ENCODE data around the gene WDR74. TPM values are rescaled to one million over a fixed set of nuclear protein-coding genes. Genes with fewer than 3 reads are reported as not detected.
A peak's percentile ranks its signal among the peaks of the same experiment; 100 is the strongest.

Gene WDR74
- total and polyA plus RNA-seq, 2 of the 13 experiments (the other 11 are each of a cell fraction or from before 2014, with no cell fraction given) = 77.0 to 83.3 TPM

GRCh38 chr11:62787005-62787759 is 52.2 kb downstream of the WDR74 start, which contains the start of gene TMEM179B (continued):
- TF ChIP-seq, protein P1, sequence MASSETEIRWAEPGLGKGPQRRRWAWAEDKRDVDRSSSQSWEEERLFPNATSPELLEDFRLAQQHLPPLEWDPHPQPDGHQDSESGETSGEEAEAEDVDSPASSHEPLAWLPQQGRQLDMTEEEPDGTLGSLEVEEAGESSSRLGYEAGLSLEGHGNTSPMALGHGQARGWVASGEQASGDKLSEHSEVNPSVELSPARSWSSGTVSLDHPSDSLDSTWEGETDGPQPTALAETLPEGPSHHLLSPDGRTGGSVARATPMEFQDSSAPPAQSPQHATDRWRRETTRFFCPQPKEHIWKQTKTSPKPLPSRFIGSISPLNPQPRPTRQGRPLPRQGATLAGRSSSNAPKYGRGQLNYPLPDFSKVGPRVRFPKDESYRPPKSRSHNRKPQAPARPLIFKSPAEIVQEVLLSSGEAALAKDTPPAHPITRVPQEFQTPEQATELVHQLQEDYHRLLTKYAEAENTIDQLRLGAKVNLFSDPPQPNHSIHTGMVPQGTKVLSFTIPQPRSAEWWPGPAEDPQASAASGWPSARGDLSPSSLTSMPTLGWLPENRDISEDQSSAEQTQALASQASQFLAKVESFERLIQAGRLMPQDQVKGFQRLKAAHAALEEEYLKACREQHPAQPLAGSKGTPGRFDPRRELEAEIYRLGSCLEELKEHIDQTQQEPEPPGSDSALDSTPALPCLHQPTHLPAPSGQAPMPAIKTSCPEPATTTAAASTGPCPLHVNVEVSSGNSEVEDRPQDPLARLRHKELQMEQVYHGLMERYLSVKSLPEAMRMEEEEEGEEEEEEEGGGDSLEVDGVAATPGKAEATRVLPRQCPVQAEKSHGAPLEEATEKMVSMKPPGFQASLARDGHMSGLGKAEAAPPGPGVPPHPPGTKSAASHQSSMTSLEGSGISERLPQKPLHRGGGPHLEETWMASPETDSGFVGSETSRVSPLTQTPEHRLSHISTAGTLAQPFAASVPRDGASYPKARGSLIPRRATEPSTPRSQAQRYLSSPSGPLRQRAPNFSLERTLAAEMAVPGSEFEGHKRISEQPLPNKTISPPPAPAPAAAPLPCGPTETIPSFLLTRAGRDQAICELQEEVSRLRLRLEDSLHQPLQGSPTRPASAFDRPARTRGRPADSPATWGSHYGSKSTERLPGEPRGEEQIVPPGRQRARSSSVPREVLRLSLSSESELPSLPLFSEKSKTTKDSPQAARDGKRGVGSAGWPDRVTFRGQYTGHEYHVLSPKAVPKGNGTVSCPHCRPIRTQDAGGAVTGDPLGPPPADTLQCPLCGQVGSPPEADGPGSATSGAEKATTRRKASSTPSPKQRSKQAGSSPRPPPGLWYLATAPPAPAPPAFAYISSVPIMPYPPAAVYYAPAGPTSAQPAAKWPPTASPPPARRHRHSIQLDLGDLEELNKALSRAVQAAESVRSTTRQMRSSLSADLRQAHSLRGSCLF (CRISPR knock-in tag; IDR thresholded peaks at IDR 0.05; ENCODE audit: borderline replicate concordance) = no peak
- peak; percentile 68; the same call in 1 of the 2 replicates for TF ChIP-seq ZBTB10 (CRISPR knock-in tag; IDR thresholded peaks at IDR 0.05; ENCODE audit: borderline replicate concordance)
- TF ChIP-seq ZNF713 (CRISPR knock-in tag; IDR thresholded peaks at IDR 0.05) = no peak
- peak; percentile 98 for TF ChIP-seq ZNF230 (CRISPR knock-in tag; IDR thresholded peaks at IDR 0.05)
- no peak; the same call in 1 of the 2 replicates for TF ChIP-seq ZNF605 (CRISPR knock-in tag; IDR thresholded peaks at IDR 0.05)
- peak; percentile 100 for TF ChIP-seq KDM2A (CRISPR knock-in tag; IDR thresholded peaks at IDR 0.05; ENCODE audit: borderline replicate concordance, low read depth)
- TF ChIP-seq ARID2 (CRISPR knock-in tag; IDR thresholded peaks at IDR 0.05; ENCODE audit: borderline replicate concordance) = peak; percentile 97
- TF ChIP-seq, protein P2, sequence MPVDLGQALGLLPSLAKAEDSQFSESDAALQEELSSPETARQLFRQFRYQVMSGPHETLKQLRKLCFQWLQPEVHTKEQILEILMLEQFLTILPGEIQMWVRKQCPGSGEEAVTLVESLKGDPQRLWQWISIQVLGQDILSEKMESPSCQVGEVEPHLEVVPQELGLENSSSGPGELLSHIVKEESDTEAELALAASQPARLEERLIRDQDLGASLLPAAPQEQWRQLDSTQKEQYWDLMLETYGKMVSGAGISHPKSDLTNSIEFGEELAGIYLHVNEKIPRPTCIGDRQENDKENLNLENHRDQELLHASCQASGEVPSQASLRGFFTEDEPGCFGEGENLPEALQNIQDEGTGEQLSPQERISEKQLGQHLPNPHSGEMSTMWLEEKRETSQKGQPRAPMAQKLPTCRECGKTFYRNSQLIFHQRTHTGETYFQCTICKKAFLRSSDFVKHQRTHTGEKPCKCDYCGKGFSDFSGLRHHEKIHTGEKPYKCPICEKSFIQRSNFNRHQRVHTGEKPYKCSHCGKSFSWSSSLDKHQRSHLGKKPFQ (CRISPR knock-in tag; IDR thresholded peaks at IDR 0.05; ENCODE audit: insufficient replicate concordance) = no peak
- TF ChIP-seq ISL2 (CRISPR knock-in tag; IDR thresholded peaks at IDR 0.05) = peak; percentile 65; the same call in 1 of the 2 replicates
- peak; percentile 74; the same call in 1 of the 2 replicates for TF ChIP-seq MAZ (IDR thresholded peaks at IDR 0.05; ENCODE audit: borderline replicate concordance, low read depth, low read length)
- peak; percentile 91 for TF ChIP-seq MAZ (CRISPR knock-in tag; IDR thresholded peaks at IDR 0.05; ENCODE audit: low read depth)
- TF ChIP-seq ZFP36L2 (CRISPR knock-in tag; IDR thresholded peaks at IDR 0.05) = peak; percentile 30; the same call in 1 of the 2 replicates
- TF ChIP-seq ZEB1 (IDR thresholded peaks at IDR 0.05; ENCODE audit: insufficient replicate concordance, low read depth) = no peak
- no peak for TF ChIP-seq MBD4 (IDR thresholded peaks at IDR 0.05; ENCODE audit: borderline replicate concordance, low read length)

Measured in HepG2 (cell line).